HG02610 (cell line): ENCODE data around the gene KRT9.

ENCODE experiments used
- ATAC-seq: cut with Tn5 transposase; IDR thresholded peaks from one replicate; pipeline ENCODE4 v1.9.1; 2021; ENCODE audit warnings: mild to moderate bottlenecking, moderate library complexity; ENCODE audit not compliant: unreplicated experiment

Gene KRT9

DNA sequence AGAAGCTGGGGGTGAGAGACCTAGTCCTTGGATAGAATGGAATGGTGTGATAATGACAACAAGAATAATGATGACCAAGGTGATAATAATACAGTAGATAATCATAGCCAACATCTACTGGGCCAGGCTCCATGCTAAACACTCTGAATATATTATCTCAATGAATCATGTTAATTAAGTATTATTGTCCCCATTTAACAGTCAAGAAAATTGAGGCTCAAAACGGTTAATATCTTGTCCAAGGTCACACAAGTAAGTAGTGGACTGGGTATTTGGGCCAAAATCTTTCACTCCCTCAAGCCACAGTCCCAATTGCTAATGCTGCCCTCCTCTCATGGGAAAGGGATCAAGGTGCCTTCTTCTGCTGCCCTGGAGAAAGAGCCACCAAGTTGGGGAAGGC lies 39.9 kb downstream of the KRT9 start:
- ATAC-seq: no peak

DNA sequence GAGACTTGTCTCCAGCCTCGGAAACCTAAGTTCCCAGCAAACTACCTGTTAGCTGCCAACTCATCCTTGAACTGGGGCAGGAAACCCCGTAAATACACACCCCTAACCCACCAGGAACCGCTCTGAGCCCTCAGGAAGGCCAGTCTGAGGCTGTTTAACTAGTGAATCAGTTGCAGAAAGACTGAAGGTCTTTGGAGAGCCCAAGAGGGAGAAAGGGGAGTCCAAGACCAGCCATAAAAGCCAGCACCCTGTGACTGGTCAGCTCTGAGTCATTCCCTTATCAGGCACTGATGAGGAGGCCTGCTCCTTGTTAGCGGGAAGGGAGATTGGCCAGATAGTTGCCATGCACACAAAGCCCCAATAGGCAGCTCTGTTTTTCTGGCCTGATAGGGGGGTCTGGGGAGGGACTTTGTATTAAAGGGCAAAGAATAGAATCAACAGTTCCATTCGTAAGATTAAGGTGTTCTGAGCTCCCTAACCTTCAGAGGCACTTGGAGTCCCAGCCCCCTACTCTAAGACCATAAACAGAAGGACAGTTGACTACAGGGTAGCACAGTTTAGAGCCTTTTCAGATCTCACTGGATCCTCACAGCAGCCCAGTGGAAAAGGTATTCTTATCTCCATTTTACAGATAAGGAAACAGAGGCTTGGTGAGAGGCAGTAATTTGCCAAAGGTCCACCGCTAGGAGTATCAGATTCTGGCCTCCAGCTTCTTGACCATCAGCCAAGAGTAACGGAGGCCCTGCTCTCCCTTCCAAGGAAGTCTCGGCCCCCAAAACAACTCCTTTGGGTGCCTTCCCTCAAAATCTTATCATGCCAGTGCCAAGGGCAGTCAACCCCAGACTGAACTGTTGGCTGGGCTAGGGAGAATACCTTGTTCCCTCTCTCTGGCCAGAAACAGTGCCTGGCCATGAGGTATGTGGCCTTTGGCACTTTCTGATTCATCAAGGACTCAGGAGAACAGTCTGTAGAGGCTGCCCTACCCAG lies 41.5 kb downstream of the KRT9 start:
- no peak for ATAC-seq

DNA sequence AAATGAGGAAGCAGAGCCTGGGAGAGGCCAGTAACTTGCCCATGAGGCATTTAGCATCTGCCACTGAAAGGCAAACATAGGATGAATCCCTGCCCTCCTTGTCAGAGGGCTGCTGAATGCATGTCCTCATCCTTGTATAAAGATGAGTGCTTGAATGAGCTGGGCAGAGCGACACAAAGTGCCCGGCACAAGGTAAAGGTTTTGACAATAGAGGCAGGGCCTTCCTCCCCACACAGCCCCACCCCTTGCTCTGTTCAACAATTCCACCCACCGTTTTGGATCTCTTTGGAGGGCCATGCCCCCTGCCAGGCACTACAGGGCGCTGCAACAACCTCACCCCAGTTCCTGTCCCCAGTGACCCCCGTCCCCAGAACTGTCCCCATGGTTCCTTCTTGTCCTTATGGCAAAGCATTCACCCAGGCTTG lies 42.4 kb downstream of the KRT9 start:
- ATAC-seq: no peak

DNA sequence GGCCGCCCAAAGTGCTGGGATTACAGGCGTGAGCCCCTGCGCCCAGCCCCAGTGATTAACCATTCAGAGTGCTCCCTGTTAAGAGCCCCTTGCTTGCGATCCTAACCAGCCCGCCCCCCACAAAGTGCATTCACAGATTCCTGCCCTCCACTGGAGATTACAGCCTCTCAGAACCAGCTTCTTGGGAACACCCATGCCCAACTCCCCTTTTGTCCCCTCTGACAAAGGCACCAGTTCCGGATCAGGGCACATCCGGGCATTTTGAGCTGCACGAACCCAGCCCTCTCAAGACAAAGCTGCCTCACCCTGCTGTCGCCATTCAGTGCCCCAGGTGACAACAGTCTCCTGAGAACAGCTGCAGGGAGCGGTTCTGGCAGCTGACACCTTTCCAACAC lies 42.9 kb downstream of the KRT9 start:
- no peak for ATAC-seq

DNA sequence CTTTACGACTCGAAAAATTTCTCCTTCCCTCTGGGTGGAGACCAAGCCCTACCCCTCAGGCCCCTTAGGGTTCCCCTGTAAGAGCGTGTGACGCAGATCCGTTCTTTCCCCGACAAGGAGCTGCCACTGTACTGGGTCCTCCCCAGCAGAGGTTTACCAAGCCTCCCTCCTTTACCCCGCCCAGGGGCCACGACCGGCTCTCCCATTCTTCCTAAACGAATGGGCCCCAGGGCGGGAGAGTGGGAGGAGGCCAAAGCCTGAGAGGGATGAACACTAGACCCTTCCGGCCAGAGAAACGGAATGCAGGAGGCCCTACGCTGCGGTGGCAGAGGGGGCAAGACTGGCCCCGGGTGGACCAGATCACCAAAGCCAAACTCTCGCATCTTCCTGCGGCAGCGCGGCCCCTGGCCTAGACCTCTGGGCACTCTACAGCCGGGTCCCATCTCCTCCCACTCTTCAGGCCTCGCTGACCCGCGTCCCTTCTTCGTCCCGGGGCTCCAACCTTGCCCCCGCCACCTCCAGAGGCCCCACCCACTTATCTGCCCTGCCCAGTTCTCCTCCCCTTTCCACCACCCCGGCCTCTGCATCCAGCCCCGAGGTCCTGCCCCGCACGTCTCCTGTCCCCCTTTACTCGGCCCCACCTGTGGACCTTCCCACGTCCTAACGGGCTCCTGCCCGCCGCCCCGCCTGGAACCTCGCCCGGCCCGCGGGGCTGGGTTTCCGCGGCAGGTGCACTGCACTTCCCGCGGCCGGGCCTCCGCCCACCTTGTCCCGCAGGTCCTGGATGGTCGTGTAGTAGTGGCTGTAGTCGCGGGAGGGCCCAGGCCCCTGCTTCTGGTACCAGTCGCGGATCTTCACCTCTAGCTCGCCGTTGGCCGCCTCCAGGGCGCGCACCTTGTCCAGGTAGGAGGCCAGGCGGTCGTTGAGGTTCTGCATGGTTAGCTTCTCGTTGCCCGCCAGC lies 44.5 kb downstream of the KRT9 start:
- no peak for ATAC-seq

DNA sequence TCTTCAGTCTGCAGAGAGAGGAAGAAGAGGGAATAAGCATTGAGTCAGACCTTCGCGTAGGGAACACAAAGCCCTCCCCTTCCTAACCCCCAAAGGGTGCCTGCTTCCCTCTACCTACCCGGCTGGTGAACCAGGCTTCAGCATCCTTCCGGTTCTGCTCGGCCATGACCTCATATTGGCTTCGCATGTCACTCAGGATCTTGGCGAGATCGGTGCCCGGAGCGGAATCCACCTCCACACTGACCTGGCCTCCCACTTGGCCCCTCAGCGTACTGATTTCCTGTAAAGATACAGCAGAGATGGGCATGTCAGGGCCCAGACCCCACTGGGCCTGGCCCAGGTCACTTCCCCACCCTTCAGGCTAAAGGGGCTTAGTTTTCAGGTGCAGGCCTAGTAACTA lies 47.6 kb downstream of the KRT9 start:
- ATAC-seq: no peak

DNA sequence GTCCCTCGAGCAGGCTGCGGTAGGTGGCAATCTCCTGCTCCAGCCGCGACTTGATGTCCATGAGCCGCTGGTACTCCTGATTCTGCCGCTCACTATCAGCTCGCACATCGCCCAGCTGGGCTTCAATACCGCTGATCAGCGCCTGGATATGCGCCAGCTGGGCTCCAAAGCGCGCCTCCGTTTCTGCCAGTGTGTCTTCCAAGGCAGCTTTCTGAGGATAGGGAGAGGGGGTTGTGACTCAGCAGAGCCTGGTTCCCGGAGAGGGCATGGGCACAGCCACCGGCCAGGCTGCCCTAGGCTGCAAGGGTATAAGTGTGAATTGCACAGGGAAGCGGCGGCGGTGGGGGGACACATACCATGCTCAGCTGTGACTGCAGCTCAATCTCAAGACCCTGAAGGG lies 48.1 kb downstream of the KRT9 start:
- no peak for ATAC-seq

DNA sequence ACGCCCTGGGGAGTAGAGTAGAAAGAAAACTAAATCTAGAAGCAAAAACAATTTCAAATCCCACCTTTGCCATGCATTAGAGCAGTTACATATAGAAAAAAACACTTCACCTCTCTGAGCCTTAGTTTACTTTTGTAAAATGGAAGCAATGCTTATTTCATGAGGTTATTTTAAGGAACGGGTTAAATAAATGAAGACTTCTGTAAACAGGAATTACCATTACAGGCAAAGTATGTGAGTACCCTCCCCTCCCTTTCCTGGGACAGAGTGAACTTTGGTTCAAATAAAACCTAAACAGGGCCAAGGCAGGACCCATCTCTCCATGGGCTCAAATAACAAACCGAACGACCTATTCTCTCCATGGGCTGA lies 48.6 kb downstream of the KRT9 start:
- no peak for ATAC-seq

DNA sequence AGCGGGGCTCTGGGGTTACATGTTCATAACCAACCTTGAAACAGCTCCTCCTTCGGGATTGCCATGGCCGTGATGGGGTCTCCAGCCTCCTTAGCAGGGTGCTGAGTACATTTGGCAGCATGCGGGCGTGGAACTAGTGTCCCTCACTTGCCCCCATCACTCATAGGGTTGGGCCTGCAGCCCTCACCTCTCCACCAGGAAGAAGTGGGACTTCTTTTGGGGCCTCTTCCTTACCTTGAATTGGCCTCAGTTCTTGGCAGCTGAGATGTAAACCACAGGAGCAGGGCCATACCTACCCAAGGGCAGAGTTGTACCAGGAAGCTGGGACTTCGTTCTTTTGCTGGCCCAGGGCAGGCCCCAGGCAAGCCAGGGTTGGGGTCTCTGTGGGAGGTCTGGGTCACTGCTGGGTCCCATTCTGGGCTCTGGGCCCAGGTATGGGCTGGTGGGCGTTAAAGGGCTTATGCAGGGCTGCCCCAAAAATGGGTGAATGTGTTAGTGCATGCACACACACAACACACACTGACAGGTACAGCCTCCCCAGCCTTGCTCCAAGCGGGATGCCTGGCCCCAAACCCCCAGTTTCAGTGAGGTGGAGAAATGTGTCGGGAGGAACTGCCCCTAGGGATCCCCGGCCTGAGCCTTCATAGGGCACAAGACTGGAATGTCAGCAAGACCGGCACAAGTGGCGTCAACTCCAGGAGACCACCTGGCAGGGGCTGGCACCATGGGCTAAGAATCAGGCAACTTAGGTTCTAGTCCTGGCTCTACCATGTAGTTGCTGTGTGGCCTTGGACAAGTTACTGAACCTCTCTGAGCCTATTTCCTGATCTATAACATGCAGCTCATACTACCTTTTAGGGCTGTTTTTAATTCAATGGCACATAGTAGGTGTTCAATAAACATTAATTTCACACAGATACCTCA lies 49.3 kb downstream of the KRT9 start:
- ATAC-seq: no peak

DNA sequence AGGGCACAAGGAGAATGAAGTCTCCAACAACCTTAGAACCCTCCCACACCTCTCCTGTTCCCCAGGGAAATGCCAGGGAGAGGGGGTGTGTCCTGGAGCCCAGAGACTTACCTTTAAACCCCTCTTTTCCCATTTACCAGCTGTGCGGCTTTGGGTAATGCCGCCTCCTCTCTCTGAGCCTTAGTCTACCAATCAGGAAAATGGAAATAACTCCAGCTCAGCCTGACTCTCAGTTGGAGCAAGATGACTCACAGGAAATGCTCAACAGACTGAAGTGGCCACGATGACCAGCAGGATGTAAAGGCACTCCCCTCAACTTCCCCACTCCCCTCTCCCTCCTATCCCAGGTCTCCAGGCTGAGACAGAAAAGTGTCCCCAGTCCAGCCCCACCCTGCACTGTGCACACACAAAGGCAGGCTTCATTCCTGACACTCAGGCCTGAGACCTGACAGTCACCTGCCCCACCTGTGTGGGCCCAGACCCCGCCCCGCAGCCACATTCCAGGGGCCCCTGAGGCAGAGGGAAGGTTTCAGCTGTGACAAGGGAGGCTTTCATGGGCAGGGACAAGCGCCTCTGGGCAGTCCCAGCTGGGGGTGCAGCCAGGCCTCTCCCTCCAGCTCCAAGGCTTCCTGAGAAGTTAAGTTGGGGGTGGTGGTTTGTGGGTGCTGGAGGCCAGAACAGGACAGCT lies 50.1 kb downstream of the KRT9 start:
- ATAC-seq: no peak

DNA sequence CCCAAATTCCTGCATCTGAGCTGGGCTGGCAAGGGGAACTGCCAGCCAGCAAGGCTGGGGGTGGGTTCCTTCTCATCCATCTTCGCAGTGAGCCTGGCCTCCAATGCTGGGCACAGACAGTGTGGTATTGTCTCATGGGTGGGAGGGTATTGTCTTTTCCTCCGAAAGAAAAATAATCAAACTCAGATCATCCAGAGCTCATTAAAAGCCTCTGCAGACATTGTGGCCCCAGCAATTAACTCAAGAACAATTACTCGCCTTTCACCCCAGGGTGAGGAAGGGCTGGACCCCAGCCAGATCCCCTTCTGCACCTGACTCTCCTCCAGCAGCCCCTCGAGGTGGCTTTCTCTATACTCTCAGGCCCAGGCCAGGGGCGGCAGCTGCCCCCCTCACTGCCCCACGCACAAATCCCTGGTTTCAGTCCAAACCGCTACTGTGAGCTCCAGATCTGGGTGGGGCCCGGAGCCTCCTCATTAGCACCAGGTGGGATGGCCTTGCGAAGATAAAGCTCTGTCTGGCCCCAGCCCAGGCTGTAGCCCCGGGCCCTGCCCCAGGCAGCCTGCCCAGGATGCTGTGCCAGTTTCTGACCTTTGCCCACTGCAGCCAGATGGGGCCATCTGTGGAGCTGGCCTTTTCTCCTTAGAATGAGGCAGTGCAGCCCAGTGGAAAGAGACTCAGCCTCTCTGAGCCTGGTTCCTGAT lies 50.9 kb downstream of the KRT9 start:
- ATAC-seq: no peak

DNA sequence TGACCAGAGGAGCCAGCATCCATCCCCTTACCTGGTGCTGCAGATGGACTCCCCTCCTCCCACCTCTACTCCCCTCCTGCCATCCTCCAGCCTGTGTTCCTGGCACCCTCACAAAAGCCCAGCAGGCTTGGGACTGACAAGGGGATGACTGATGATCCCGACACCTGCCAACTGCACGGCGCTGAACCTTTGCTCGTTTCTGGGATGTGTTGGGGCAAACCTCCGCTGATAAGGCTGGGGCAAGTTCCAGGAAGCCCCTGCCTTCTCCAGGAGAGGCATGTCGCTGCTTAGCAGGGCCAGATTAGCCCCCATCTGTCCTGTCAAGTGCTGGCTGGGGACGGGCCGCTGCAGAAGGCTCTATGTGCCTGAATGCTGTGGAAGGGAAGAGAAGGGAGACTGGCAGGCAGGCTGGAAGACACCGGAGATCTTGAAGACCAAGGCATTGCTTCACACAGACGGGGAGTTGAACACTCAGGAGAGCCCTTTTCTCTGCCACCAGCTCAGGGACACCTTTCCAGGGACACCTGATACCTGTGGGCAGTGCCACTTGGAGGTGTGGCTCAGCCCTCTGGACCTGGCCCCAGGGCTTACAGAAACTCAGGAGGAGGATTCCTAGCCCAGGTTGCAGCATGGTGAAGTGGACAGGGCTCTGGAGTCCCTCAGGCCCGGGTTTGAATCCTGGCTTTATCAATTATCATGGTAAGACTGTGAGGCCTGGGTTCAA lies 52.2 kb downstream of the KRT9 start:
- ATAC-seq: no peak

DNA sequence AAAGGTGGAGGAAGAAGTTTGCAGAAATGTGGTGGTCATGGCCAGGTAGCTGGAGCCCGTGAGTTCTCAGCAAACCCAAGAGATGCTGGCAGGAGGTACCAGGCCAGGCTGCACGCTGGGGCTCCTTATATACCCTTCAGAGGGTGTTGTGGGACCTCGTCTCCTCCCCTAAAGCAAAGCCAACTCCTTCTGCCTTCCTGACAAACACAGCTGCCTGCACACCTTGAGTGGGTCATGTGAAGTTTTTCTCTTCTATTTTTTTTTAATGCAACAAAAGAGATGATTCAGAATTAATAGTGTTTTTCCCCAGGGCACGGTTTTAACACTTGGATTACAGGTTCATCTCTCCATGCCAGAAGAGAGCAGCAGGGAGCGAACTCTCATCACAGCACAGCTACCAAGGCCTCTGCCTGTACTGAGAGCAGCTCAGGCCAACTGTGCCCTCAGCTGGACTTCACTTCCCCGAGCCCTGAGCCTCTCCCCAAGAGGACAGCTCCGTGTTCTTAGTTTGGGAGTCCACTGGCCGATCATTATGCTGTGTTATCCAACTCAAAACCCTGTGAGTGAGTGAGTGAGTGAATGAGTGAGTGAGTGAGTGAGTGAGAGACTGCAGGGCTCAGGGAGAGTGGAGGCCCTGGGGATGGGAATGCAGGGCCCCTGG lies 52.9 kb downstream of the KRT9 start, which contains the start of gene KRT15:
TSS of gene KRT15 (minus strand) at position 102 of the 661 bp plus-strand sequence. CDS start at position 39, 63 bp downstream.
- ATAC-seq: no peak

DNA sequence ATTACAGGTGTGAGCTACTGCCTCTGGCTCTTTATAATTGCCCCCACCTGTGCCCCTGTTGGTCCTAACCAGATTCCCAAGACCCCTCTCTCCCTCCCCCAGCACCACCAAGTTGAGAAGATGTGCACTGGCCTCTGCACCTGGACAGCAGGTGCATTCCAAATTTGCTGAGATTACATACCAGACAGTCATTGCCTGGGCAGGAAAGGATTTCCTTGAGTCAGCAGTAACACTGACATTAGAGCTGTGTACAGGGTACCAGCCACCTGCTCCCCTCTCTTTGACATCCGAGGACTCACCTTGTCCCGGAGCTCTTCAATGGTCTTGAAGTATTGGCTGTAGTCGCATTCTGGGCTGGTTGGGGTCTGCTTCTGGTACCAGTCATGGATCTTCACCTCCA lies 53.8 kb downstream of the KRT9 start:
- no peak for ATAC-seq

DNA sequence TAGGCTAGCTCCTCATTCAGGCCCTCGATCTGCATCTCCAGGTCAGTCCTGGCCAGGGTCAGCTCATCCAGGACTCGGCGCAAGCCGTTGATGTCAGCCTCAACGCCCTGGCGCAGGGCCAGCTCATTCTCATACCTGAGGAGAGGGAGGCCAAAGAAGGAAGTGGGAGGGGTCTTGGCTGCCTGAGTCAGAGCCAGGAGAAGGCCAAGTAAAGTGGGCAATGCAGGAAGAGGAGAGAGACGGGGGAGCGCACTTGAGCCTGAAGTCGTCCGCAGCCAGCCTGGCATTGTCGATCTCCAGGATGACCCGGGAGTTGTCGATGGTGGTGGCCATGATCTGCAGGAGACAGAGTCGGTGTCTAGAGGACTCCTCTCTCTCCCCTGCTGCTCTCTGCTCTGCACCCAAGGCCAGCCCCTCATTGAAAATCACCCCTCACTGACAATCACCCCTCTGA lies 55.0 kb downstream of the KRT9 start:
- no peak for ATAC-seq

DNA sequence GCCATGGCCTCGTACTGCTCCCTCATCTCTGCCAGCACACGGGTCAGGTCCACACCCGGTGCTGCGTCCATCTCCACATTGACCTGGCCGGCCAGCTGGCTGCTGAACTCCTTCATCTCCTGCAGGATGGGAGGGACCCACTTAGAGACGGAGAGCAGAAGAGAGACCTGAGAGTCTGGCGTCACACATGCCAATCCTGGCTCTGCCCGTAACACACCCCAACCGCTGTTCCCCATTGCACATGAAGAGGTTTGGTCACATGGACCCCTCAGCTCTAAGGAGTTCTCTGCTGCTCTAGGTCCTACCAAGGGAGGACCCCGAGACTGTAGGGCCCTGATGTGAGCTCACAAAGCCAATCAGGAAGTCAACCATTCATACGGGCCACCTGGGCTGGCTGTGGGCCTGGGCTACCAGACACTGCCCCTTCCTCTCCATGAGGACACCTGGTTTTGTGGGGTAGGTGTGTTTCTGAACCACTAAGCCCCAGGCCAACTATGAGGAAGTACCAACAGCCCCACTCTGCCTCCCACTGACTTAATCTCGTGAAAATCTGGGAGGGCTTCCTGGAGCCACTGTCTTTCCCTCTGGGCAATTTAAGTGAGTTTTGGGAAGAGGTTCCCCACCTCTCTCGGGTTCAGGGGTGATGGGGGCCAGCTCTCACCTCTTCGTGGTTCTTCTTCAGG lies 55.6 kb downstream of the KRT9 start:
- ATAC-seq: no peak
